HG02623 (cell line): ENCODE results near the gene RDM1.
A peak's percentile ranks its signal among the peaks of the same experiment; 100 is the strongest.
"Not testable (repeated sequence)": the region's sequence is repeated elsewhere in the genome, so short reads cannot be mapped to it uniquely, and the experiment has no call there.

Source experiments
- ATAC-seq: cut with Tn5 transposase; IDR thresholded peaks from one replicate; pipeline ENCODE4 v1.9.1; 2021; ENCODE audit warnings: moderate library complexity; ENCODE audit not compliant: unreplicated experiment

Gene RDM1, protein sequence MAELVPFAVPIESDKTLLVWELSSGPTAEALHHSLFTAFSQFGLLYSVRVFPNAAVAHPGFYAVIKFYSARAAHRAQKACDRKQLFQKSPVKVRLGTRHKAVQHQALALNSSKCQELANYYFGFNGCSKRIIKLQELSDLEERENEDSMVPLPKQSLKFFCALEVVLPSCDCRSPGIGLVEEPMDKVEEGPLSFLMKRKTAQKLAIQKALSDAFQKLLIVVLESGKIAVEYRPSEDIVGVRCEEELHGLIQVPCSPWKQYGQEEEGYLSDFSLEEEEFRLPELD

DNA sequence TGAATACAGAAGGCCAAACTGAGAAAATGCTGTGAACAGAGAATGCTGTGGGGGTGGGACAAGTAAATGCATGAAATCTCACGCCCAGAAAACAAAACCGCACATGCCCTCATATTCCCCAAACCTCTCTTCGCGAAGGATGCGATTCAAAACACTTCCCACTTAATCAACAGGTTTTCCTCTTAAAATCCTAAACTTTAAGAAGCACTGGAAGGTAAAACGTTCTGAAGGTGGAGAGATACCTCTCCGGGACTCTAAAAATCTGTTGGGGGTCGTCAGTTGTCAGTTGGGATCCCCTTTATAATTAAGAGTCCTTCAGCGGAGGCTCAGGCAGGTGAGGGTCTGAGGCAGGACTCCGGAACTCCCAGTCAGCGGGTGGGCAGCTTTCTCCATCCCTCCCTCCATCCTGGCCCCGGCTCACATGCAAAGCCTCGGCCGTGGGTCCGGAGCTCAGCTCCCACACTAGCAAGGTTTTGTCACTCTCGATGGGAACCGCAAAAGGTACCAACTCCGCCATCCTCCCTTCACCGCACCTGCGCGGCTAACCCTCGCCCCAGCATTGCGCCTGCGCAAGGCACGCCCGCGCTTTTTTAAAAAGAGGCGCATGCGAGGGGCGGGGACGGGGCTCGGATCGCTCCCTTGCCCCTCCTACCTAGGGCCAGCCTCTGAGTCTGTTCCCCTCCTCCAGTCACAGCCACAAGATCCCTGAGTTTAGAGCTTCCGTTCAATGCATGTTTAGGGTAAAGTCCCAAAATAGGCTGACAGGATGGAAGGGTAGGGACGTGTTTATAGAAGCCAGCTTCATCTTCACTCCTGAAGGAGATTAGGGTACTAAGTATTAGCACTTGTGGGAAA, at the start of gene RDM1:
Gene RDM1, minus strand, starts transcription at position 563 of the 855 bp plus-strand sequence. Its CDS starts 46 bp downstream, at position 517.
- peak; percentile 41 for ATAC-seq

GRCh38 chr17:35978346-35978745, 47.8 kb upstream of the RDM1 start:
- ATAC-seq: no peak

GRCh38 chr17:35977509-35977908, 46.9 kb upstream of the RDM1 start:
- no peak for ATAC-seq

GRCh38 chr17:35973333-35974260, 43.0 kb upstream of the RDM1 start:
- no peak for ATAC-seq

- ATAC-seq: no peak
These were observed 42.4 kb upstream of the RDM1 start for GRCh38 chr17:35972945-35973332.

- ATAC-seq: no peak
These were observed 42.0 kb upstream of the RDM1 start for GRCh38 chr17:35972535-35972934.

DNA sequence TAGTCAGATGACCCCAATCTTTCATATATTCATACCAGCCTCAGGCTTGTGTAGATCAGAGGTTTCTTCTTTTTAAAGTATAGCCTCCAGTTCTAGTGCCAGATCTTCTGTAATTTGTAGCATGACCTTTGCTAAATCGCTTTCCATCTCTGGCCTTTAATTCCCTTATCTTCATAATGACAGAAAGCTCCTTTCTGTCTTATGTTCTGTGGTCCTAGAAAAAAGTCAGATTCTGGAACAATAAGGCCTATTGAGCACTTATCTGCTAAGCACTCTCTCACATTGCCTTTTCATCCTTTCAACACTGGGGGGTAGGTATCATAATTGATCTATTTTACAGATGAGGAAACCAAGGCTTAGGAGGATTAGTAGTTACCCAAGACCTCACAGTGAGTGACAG, 41.5 kb upstream of the RDM1 start:
- ATAC-seq: no peak

- ATAC-seq: no peak
These were observed 39.2 kb upstream of the RDM1 start for GRCh38 chr17:35969558-35970380.

- ATAC-seq: no peak
These were observed 38.0 kb upstream of the RDM1 start for GRCh38 chr17:35968520-35969054.

- ATAC-seq: no peak
These were observed 34.7 kb upstream of the RDM1 start for GRCh38 chr17:35965272-35965671.

GRCh38 chr17:35963663-35964062, 33.1 kb upstream of the RDM1 start:
- ATAC-seq: no peak

DNA sequence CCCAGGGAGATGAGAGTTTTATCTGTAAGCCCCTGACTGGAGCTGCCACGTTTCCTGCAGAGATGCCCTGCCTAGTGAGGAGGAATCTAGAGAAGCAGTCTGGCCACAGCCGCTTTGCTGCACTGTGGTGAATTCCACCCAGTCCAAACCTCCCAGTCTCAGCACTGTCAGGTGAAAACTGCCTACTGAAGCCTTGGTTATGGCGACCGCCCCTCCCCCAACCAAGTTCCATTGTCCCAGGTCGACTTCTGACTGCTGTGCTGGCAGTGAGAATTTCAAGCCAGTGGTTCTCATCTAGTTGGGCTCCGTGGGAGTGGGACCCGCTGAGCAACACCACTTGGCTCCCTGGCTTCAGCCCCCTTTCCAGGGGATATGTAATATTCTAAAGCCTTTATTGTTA, 23.1 kb upstream of the RDM1 start:
- no peak for ATAC-seq

GRCh38 chr17:35949401-35949800, 18.8 kb upstream of the RDM1 start:
- ATAC-seq: no peak

GRCh38 chr17:35948092-35948491, 17.5 kb upstream of the RDM1 start:
- no peak for ATAC-seq

- no peak for ATAC-seq
These were observed 16.6 kb upstream of the RDM1 start for GRCh38 chr17:35947156-35947585.

- ATAC-seq: no peak
These were observed 13.6 kb upstream of the RDM1 start for GRCh38 chr17:35944151-35944550.

DNA sequence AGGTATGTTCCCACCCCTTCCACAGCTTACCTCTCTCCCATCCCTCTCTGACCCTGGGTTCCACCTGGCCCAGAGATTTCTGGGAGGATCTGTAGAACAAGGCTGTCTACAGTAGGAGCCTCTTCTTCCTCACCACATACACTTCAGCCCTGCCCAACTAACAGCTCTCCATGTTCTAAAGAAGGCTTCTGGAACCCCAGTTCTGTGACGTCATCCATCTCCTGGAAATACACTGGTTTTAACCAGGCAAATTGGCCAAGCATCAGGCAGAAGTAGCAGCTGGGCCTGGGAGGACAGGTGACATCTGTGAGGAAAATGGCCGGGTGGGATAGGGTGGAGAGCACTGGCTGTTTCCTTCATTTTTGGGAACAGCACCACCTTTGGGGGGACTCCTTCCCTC, 13.0 kb upstream of the RDM1 start, which contains the start of gene LYZL6:
Gene LYZL6, minus strand, starts transcription at position 177 of the 400 bp plus-strand sequence. CDS start 4,357 bp downstream, outside the sequence.
- ATAC-seq: no peak

- ATAC-seq: no peak
These were observed 12.1 kb upstream of the RDM1 start for GRCh38 chr17:35942588-35943186.

DNA sequence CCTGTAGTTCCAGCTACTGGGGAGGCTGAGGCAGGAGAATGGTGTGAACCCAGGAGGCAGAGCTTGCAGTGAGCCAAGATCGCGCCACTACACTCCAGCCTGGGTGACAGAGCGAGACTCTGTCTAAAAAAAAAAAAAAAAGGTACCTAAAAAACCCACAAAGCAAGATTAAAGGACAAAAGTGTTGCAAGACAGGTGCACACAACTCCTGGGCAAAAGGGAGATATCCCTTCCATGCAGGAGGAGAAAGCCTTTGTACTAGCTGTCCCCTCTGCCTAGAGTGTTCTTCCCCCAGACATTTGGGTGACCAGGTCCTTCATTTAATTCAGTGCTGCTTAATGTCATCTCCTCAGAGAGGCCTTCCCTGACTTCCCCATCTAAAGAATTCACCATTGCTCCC, 7.9 kb upstream of the RDM1 start:
- ATAC-seq: not testable (repeated sequence)
